ENCODE measurements around the gene RAB11FIP3. TPM values are rescaled to one million over a fixed set of nuclear protein-coding genes. Genes with fewer than 3 reads are reported as not detected.

RAB11FIP3 gene
- total RNA-seq, 1 experiment from 2014 or later, result 35.8 TPM

DNA sequence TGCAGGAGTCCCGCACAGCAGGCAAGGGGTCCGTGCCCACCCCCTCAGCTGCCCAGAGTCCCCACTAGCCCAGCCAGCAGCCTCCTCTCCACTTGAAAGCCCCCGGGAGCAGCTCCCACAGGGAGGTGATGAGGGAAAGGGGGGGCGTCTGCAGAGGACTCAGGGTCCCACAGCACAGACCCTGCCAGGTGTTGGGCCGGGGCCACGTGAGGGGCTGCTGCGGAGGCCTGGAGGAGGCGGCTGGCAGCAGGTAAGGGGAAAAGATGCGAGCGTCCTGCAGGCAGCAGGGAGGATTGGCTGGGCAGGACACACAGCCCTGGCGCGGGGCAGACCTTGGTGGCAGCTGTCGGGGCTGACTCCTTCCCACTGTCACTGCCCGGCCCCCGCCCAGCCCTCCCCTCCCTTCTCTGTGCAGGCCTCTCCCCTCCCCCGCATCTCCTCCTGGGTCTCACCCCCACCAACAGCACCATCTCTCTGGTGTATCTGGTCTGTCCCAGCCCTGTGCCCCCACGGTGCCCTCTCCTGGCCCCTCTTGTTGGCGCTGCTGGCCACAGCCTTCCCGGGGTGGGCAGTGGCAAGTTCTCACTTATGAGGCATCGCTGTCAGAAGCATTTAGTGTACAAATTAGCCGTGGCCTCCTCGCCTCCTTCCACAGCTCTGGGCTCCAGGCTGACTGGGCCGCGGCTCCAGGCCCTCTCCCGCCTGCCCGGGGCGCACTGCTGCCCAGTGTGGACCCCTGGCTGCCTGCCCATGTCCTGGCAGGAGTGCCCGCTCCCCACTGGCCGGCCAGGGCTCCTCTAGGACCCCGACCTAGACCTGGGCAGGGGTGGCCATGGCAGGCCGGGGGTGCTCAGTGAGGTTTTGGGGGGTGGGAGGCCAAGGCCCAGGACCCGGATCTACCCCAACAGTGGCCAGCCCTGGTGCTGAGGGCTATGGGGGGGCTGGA is 130.4 kb downstream of the RAB11FIP3 start:
- intact Hi-C loops (cut with micrococcal nuclease; ENCODE audit: unreplicated experiment), result no loop called here
- Mint-ChIP-seq H3K27me3 (ENCODE audit: insufficient read depth, unreplicated experiment) (no peaks in the 10 kb centered on the region), H3K4me3 (ENCODE audit: unreplicated experiment) (no peak overlapping the region), H3K4me1 (ENCODE audit: low read depth, unreplicated experiment) (no peaks in the 10 kb centered on the region), H3K9me3 (ENCODE audit: unreplicated experiment) (no peaks in the 10 kb centered on the region), H3K27ac (ENCODE audit: unreplicated experiment) (no peak overlapping the region), H3K36me3 (ENCODE audit: insufficient read depth, unreplicated experiment) (no peaks in the 10 kb centered on the region)
- Histone ChIP-seq H3K27me3 (replicated peaks; ENCODE audit: control insufficient read depth, insufficient read depth, low read length) (no peaks in the 10 kb centered on the region), H3K4me3 (ENCODE audit: low read depth, low read length) (no peak overlapping the region), H3K36me3 (ENCODE audit: control insufficient read depth, insufficient read depth, low read length) (no peaks in the 10 kb centered on the region; the same call in 1 of the 2 replicates), H3K4me1 (no peaks in the 10 kb centered on the region), H3K9me3 (no peaks in the 10 kb centered on the region)
- ChIA-PET CTCF (no interaction called here), POLR2A (no interaction called here)
- TF ChIP-seq, protein P1, sequence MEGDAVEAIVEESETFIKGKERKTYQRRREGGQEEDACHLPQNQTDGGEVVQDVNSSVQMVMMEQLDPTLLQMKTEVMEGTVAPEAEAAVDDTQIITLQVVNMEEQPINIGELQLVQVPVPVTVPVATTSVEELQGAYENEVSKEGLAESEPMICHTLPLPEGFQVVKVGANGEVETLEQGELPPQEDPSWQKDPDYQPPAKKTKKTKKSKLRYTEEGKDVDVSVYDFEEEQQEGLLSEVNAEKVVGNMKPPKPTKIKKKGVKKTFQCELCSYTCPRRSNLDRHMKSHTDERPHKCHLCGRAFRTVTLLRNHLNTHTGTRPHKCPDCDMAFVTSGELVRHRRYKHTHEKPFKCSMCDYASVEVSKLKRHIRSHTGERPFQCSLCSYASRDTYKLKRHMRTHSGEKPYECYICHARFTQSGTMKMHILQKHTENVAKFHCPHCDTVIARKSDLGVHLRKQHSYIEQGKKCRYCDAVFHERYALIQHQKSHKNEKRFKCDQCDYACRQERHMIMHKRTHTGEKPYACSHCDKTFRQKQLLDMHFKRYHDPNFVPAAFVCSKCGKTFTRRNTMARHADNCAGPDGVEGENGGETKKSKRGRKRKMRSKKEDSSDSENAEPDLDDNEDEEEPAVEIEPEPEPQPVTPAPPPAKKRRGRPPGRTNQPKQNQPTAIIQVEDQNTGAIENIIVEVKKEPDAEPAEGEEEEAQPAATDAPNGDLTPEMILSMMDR (IDR thresholded peaks at IDR 0.05; ENCODE audit: insufficient read depth in 1 of 2, low read depth in 1 of 2, low read length in 1 of 2, severe bottlenecking in 1 of 2, unreplicated experiment in 1 of 2), result no peak
- no TSS peak for BruUV-seq (replicated peaks)
- no peak for DNase-seq

DNA sequence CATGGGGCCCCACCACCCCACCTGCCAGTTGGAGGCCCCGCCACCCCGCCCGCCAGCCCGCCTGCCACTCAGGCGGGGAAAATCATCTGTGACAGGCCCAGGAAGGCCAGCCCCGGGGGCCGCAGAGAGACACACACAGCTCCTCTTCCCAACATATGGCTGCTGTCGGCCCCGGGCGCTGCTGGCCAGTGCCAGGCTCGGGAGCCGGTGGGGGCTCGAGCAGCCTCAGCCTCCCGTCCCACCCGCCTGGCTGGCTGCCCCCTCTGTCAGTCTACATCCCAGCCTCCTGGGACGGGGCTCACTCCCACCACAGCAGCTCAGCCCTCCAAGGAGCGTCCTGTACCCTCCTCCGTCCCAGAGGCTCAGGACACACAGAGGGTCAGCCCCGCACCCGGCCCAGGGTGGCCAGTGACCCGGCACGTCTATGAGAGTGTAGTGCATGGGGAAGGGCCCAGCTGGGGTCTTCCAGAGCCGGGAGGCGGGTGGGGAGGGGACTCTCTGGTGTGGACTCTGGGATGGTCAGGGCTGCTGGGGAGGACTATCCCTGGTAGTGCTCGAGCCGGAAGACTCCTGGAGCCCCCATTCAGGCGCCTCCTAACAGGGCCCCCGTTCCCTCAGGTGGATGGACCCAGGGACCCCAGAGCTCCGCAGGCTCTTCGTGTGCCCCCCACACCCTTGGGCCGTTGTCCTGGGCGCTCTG is 131.2 kb downstream of the RAB11FIP3 start:
- Histone ChIP-seq H3K4me1 (no peaks in the 10 kb centered on the region), H3K36me3 (ENCODE audit: control insufficient read depth, insufficient read depth, low read length) (no peaks in the 10 kb centered on the region), H3K9me3 (no peaks in the 10 kb centered on the region), H3K4me3 (ENCODE audit: low read depth, low read length) (no peak overlapping the region), H3K27me3 (replicated peaks; ENCODE audit: control insufficient read depth, insufficient read depth, low read length) (no peaks in the 10 kb centered on the region)
- H3K27me3 Mint-ChIP-seq (ENCODE audit: insufficient read depth, unreplicated experiment), result no peaks in the 10 kb centered on the region
- H3K9me3 Mint-ChIP-seq (ENCODE audit: unreplicated experiment), result no peaks in the 10 kb centered on the region
- H3K4me1 Mint-ChIP-seq (ENCODE audit: low read depth, unreplicated experiment), result no peaks in the 10 kb centered on the region
- no TSS peak for BruUV-seq (replicated peaks)
- no peak overlapping the region for H3K27ac Mint-ChIP-seq (ENCODE audit: unreplicated experiment)
- H3K4me3 Mint-ChIP-seq (ENCODE audit: unreplicated experiment), result no peak overlapping the region
- DNase-seq, result no peak
- ChIA-PET POLR2A (no interaction called here), CTCF (no interaction called here)
- intact Hi-C loops (cut with micrococcal nuclease; ENCODE audit: unreplicated experiment), result no loop called here
- TF ChIP-seq, protein P1 (IDR thresholded peaks at IDR 0.05; ENCODE audit: insufficient read depth in 1 of 2, low read depth in 1 of 2, low read length in 1 of 2, severe bottlenecking in 1 of 2, unreplicated experiment in 1 of 2), result no peak
- H3K36me3 Mint-ChIP-seq (ENCODE audit: insufficient read depth, unreplicated experiment), result no peaks in the 10 kb centered on the region

DNA sequence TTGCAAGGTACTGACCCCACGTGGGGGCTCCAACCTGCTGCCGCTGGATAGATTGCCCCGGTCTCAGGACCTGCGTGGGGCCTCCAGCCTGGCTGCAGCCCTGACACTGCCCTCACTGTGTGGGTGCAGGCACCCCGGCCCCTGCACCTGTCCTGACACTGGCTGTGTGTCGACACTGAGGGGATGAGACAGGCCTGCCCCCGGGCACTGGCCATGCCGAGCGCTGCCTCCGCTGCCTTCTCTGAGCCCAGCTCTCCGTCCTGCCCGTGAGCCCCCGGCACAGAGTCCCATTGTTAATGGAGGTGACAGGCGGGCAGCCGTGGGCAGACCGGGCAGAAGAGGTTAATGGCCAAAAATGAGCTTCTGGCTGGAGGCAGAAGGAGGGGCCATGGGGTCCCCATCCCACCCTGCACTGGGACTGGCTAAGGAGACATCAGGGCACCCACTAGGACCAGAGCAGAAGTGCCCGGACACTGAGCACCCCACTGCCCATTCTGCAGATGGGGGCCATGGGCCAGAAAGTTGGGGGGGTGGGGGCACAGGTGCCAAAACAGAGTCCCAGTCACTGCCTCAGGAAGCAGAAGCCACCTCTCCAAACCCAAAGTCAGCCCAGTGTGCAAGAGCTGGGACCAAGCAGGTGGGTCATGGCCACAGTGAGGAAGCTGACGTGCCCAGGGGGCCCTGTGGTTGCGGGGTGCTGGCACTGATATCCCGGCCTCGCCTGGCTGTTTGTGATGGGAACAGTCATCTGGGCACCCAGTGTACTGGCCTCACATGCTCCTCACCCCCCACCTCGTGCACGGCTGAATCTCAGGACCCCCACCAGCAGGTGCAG is 132.2 kb downstream of the RAB11FIP3 start:
- BruUV-seq (replicated peaks), result no TSS peak
- Mint-ChIP-seq H3K27ac (ENCODE audit: unreplicated experiment) (no peak overlapping the region), H3K4me3 (ENCODE audit: unreplicated experiment) (no peak overlapping the region), H3K9me3 (ENCODE audit: unreplicated experiment) (no peaks in the 10 kb centered on the region), H3K36me3 (ENCODE audit: insufficient read depth, unreplicated experiment) (no peaks in the 10 kb centered on the region), H3K4me1 (ENCODE audit: low read depth, unreplicated experiment) (no peaks in the 10 kb centered on the region), H3K27me3 (ENCODE audit: insufficient read depth, unreplicated experiment) (no peaks in the 10 kb centered on the region)
- ChIA-PET CTCF (no interaction called here), POLR2A (interaction anchor here (0.6 kb wide), 1 partner anchor 76 kb away, joined by 3 read pairs; no protein-coding TSS in a partner anchor)
- Histone ChIP-seq H3K27me3 (replicated peaks; ENCODE audit: control insufficient read depth, insufficient read depth, low read length) (no peaks in the 10 kb centered on the region), H3K4me3 (ENCODE audit: low read depth, low read length) (no peak overlapping the region), H3K9me3 (no peaks in the 10 kb centered on the region), H3K36me3 (ENCODE audit: control insufficient read depth, insufficient read depth, low read length) (no peaks in the 10 kb centered on the region), H3K4me1 (no peaks in the 10 kb centered on the region)
- TF ChIP-seq, protein P1 (IDR thresholded peaks at IDR 0.05; ENCODE audit: insufficient read depth in 1 of 2, low read depth in 1 of 2, low read length in 1 of 2, severe bottlenecking in 1 of 2, unreplicated experiment in 1 of 2), result no peak
- intact Hi-C loops (cut with micrococcal nuclease; ENCODE audit: unreplicated experiment), result no loop called here
- DNase-seq, result no peak

All from Caco-2 (cell line).